Vagina (tissue), 2 donors: Measurements from ENCODE around the gene C4orf17. TPM values are rescaled to one million over a fixed set of nuclear protein-coding genes. Genes with fewer than 3 reads are reported as not detected.
"Not testable (repeated sequence)": the region's sequence is repeated elsewhere in the genome, so short reads cannot be mapped to it uniquely, and the experiment has no call there.

ENCODE experiments used
- DNase-seq, 2 donors: peaks; one replicate each; pipeline ENCODE4 v3.0.0-alpha.2; 2017; ENCODE audit errors: extremely low spot score in 2 of 2
- H3K27ac ChIP-seq: fragments of 200-600 bp; sonication (generic); one replicate; pipeline ENCODE4 v1.5.1; 2019
- H3K27me3 ChIP-seq: fragments of 200-600 bp; sonication (generic); one replicate; pipeline ENCODE4 v1.5.1; 2019
- H3K36me3 ChIP-seq, 2 donors: fragments of 200-600 bp; sonication (generic); one replicate each; pipeline ENCODE4 v1.5.1; 2017 to 2019
- H3K4me1 ChIP-seq: fragments of 200-600 bp; sonication (generic); one replicate; pipeline ENCODE4 v1.5.1; 2019
- H3K4me3 ChIP-seq, 2 donors: fragments of 200-600 bp; sonication (generic); 1 replicate in 1 of 2; 2 replicates in 1 of 2; pipeline ENCODE4 v1.5.1; 2016 to 2019
- H3K9me3 ChIP-seq: fragments of 200-600 bp; sonication (generic); one replicate; pipeline ENCODE4 v1.5.1; 2019
- CTCF ChIP-seq, 3 experiments: fragments of 450-650 bp in 2 of 3; fragments of 200-600 bp in 1 of 3; sonication (generic) in 1 of 3; IDR thresholded peaks; one replicate each; pipeline ENCODE4 v1.5.1; 2017 to 2019; ENCODE audit warnings: antibody characterized with exemption in 3 of 3, mild to moderate bottlenecking in 2 of 3, moderate library complexity in 2 of 3
- POLR2A ChIP-seq, 2 donors: fragments of 450-650 bp; IDR thresholded peaks; one replicate each; pipeline ENCODE4 v1.6.1; 2017; ENCODE audit warnings: antibody characterized with exemption in 2 of 2, mild to moderate bottlenecking in 2 of 2, moderate library complexity in 2 of 2
- POLR2AphosphoS5 ChIP-seq, 2 donors: sonication (generic); formaldehyde crosslinking; IDR thresholded peaks; one replicate each; pipeline ENCODE4 v1.9.0; 2017; ENCODE audit warnings: antibody characterized with exemption in 2 of 2, mild to moderate bottlenecking in 2 of 2, low read depth in 1 of 2; ENCODE audit not compliant: insufficient read depth in 1 of 2
- intact Hi-C: fragments of 100-400 bp; cut with DNase I; formaldehyde crosslinking; loops from one replicate; pipeline ENCODE4 v1.15.1; 2023
- total RNA-seq: library from RNA; depleted of rRNA; stranded (reverse); fragments of >200 nt; gene quantifications from one replicate; pipeline ENCODE4 v1.2.3, GENCODE V29; 2016

C4orf17 gene
- total RNA-seq, 1 donor from 2014 or later, result not detected

- no peak for DNase-seq
- no peaks in the 10 kb centered on the region for H3K4me1 ChIP-seq
- H3K4me3 ChIP-seq, result no peak overlapping the region
- no peaks in the 10 kb centered on the region for H3K27me3 ChIP-seq
- no peak for TF ChIP-seq POLR2A (IDR thresholded peaks at IDR 0.05)
- no peak for TF ChIP-seq CTCF (IDR thresholded peaks at IDR 0.05)
- TF ChIP-seq POLR2AphosphoS5 (IDR thresholded peaks at IDR 0.05; ENCODE audit: insufficient read depth in 1 of 2, low read depth in 1 of 2), result no peak
- H3K27ac ChIP-seq, result no peak overlapping the region
- no peaks in the 10 kb centered on the region for H3K36me3 ChIP-seq
- H3K9me3 ChIP-seq, result no peaks in the 10 kb centered on the region
- intact Hi-C loops, result no loop called here
Observed at GRCh38 chr4:99507349-99507748, 3.5 kb upstream of the C4orf17 start.

- Histone ChIP-seq H3K36me3 (no peaks in the 10 kb centered on the region), H3K27ac (no peak overlapping the region), H3K27me3 (no peaks in the 10 kb centered on the region), H3K4me3 (no peak overlapping the region), H3K4me1 (no peaks in the 10 kb centered on the region), H3K9me3 (no peaks in the 10 kb centered on the region)
- no peak for TF ChIP-seq POLR2AphosphoS5 (IDR thresholded peaks at IDR 0.05; ENCODE audit: insufficient read depth in 1 of 2, low read depth in 1 of 2)
- TF ChIP-seq CTCF (IDR thresholded peaks at IDR 0.05), result no peak
- no peak for DNase-seq
- intact Hi-C loops, result no loop called here
Observed at GRCh38 chr4:99507762-99508161, 3.1 kb upstream of the C4orf17 start.

- Histone ChIP-seq H3K9me3 (no peaks in the 10 kb centered on the region), H3K4me1 (no peaks in the 10 kb centered on the region), H3K4me3 (no peak overlapping the region), H3K27ac (no peak overlapping the region), H3K27me3 (no peaks in the 10 kb centered on the region), H3K36me3 (no peaks in the 10 kb centered on the region)
- intact Hi-C loops, result no loop called here
- TF ChIP-seq POLR2AphosphoS5 (IDR thresholded peaks at IDR 0.05; ENCODE audit: insufficient read depth in 1 of 2, low read depth in 1 of 2), result no peak
- TF ChIP-seq CTCF (IDR thresholded peaks at IDR 0.05), result no peak
- no peak for TF ChIP-seq POLR2A (IDR thresholded peaks at IDR 0.05)
- no peak for DNase-seq
Observed at GRCh38 chr4:99518601-99519295, 7.9 kb downstream of the C4orf17 start.

- Histone ChIP-seq H3K36me3 (no peaks in the 10 kb centered on the region), H3K4me3 (no peak overlapping the region), H3K27me3 (no peaks in the 10 kb centered on the region), H3K4me1 (no peaks in the 10 kb centered on the region), H3K27ac (no peak overlapping the region), H3K9me3 (no peaks in the 10 kb centered on the region)
- TF ChIP-seq POLR2A (IDR thresholded peaks at IDR 0.05), result no peak
- intact Hi-C loops, result no loop called here
- no peak for DNase-seq
Observed at GRCh38 chr4:99529228-99529627, 18.4 kb downstream of the C4orf17 start.

GRCh38 chr4:99529956-99530355 lies 19.1 kb downstream of the C4orf17 start:
- intact Hi-C loops, result no loop called here
- DNase-seq, result no peak
- no peak overlapping the region for H3K4me3 ChIP-seq
- no peak for TF ChIP-seq POLR2AphosphoS5 (IDR thresholded peaks at IDR 0.05; ENCODE audit: insufficient read depth in 1 of 2, low read depth in 1 of 2)
- TF ChIP-seq CTCF (IDR thresholded peaks at IDR 0.05), result no peak
- TF ChIP-seq POLR2A (IDR thresholded peaks at IDR 0.05), result no peak
- no peaks in the 10 kb centered on the region for H3K4me1 ChIP-seq
- H3K27ac ChIP-seq, result no peak overlapping the region
- no peaks in the 10 kb centered on the region for H3K36me3 ChIP-seq
- H3K27me3 ChIP-seq, result no peaks in the 10 kb centered on the region
- H3K9me3 ChIP-seq, result no peaks in the 10 kb centered on the region

- H3K27me3 ChIP-seq, intact Hi-C loops, H3K27ac ChIP-seq, H3K4me3 ChIP-seq, H3K4me1 ChIP-seq, H3K36me3 ChIP-seq, DNase-seq, H3K9me3 ChIP-seq: not testable (repeated sequence)
Observed at GRCh38 chr4:99534699-99535098, 23.9 kb downstream of the C4orf17 start.
